GM18858 (cell line): ENCODE measurements around the gene SAGE1.
"Not testable (repeated sequence)": the region's sequence is repeated elsewhere in the genome, so short reads cannot be mapped to it uniquely, and the experiment has no call there.

Source experiments
- ATAC-seq: cut with Tn5 transposase; IDR thresholded peaks from one replicate; pipeline ENCODE4 v1.9.1; 2021; ENCODE audit not compliant: unreplicated experiment

Gene SAGE1

GRCh38 chrX:135893294-135893817 is at the start of gene SAGE1, which contains the start of gene CT45A10:
TSS of gene SAGE1 (plus strand) at chrX:135893716. CDS start at chrX:135896243, 2,527 bp downstream.
TSS of gene CT45A10 (minus strand) at chrX:135893444. CDS start at chrX:135885344, 8,100 bp downstream.
- no peak for ATAC-seq

- ATAC-seq, result not testable (repeated sequence)
Observed at GRCh38 chrX:135854438-135854837, 39.1 kb upstream of the SAGE1 start, which contains the start of gene CT45A8. TSS of gene CT45A8 (minus strand) at chrX:135854538. CDS start at chrX:135850783, 3,755 bp downstream.

- not testable (repeated sequence) for ATAC-seq
Observed at GRCh38 chrX:135871712-135872111, 21.8 kb upstream of the SAGE1 start, which contains the start of gene CT45A9. TSS of gene CT45A9 (minus strand) at chrX:135871812. CDS start at chrX:135868061, 3,751 bp downstream.

DNA sequence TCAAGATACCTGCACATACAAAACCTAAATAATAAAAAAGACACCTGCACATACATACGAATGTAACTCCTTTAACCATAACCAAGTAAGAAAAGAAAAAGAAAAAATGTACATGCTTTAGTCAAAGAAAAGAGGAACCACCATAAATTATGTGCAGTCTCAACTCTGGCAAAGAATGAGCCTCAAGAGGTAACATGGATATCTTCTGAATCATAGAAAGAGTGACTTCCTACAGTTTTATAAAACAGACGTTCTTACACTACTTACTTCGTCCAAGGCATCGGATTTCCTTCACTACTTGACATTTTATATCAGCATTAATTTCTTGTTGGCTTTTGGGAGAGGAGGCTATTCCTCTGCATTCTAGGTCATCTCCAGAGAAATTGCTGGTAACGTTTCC is 10.8 kb upstream of the SAGE1 start:
- ATAC-seq, result not testable (repeated sequence)

DNA sequence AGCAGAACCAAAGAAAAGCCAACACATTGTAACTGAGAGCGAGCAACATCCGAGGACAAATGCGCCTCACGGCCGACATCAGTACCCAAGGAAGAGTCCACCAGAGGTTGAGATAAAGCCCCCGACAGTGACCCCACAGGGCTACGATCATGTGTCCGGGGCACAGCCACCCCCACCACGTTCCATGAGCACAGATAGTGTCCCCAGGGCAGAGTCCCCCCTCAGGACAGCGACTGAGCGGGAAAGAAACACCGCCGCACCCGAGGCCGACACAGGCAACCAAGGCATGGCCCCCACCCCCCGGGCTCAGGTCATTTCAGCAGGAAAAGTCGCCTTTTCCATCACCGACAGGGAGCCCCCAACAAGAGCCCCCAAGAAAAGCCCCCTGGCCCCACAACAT is 5.3 kb upstream of the SAGE1 start:
- ATAC-seq, result not testable (repeated sequence)

GRCh38 chrX:135888976-135889375 is 4.5 kb upstream of the SAGE1 start:
- not testable (repeated sequence) for ATAC-seq

DNA sequence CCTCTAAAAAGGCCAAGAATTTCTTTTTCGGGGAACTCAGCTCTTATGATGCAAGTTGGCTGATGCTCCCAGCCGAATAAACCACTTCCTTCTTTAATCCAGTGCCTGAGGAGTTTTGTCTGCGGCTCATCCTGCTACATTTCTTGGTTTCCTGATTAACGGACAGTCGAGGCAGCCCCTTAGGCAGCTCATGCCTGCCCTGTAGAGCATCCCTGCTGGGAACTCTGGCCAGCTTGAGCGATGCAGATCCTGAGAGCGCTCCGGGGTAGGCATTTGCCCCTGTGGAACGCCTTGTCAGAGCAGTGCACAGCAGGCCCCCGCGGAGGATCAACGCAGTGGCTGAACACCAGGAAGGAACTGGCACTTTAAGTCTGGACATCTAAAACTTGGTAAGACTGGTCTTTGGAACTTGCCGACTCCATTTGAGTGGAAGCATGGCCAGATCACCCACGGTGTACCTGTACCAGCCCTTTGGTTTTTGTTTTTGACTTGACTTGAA is 3.4 kb upstream of the SAGE1 start:
- no peak for ATAC-seq

DNA sequence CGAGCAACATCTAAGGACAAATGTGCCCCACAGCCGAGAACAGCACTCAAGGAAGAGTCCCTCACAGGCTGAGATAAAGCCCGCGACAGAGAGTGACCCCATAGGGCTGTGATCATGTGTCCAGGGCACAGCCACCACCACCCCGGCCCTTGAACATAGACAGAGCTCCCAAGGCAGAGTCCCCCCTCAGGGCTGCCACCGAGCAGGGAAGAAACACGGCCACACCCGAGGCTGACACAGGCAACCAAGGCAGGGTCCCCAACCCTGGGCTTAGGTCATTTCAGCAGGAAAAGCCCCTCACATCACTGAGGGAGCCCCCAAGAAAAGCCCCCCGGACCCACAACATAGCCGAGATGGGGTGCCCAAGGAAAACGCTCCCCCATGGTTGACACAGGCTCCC is 735 bp upstream of the SAGE1 start:
- no peak for ATAC-seq

DNA sequence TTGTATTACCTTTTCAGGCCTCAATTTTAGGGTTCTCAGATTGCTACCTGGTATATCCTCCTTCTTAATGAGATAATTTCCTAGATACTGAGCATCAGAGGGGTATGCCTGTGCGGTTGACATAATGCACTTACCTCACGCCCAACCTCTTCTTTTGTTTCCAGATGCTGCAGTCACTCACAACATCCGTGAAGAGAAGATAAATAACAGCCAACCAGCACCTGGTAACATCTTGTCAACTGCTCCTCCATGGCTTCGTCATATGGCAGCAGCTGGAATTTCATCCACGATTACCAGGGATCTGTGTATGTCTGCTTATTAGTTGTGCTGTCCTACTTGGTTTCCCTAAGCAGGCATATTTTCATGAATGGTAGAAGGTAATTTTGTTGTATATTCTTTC is 16.7 kb downstream of the SAGE1 start:
- ATAC-seq, result no peak

DNA sequence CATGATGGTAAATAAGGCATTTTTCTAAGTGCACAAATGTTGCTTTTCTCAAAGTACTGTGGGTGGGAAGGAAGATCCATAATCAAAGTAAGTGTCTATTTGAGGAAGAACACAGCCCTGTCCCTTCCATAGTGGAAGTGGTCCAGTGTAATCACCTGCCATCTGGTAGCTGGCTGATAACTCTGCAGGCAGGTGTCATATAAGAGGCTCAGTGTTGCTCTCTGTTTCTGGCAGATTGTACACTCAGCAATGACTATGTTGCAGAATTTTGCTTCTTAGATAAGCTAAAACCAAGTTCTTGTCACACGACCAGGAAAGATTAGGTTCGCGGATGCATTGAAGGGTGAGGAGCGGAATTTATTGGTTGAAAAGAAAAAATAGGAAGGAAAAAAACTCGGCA is 20.9 kb downstream of the SAGE1 start:
- ATAC-seq, result no peak

GRCh38 chrX:135920516-135920915 is 27.0 kb downstream of the SAGE1 start:
- not testable (repeated sequence) for ATAC-seq

DNA sequence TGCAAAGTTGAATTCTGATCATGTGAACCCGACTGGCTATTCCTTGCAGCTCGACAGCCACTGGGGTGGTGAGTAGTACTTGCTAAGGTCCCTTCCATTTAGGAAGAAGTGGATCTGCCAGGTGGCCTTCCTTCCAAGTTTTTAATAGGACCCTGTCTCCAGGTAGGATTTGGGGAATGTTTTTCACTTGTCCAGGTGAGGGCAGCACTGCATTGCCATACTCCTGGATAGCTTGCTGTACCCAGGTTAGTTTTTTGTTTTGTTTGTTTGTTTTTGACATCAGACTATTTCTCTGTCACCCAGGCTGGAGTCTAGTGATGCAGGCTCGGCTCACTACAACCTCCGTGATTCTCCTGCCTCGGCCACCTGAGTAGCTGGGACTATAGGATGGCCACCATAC is 29.8 kb downstream of the SAGE1 start:
- ATAC-seq, result no peak

DNA sequence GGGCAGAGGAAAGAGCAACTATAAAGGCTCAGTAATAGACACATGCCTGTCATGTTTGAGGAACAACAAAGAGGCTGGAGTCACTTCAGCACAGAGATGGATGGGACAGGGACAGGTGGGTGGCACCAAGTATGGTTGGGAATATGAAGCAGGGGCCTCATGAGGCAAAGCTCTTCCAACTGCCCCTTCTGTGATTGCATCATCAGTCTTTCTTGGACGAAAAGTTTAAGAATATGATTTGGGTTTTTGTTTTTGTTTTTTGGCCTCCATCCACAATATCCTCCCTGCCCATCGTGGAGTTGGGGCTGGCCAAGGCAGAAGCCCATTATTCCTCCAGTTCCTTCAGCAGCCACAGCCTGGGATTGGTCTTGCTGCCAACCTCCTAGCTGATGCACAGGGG is 34.4 kb downstream of the SAGE1 start:
- ATAC-seq, result no peak

DNA sequence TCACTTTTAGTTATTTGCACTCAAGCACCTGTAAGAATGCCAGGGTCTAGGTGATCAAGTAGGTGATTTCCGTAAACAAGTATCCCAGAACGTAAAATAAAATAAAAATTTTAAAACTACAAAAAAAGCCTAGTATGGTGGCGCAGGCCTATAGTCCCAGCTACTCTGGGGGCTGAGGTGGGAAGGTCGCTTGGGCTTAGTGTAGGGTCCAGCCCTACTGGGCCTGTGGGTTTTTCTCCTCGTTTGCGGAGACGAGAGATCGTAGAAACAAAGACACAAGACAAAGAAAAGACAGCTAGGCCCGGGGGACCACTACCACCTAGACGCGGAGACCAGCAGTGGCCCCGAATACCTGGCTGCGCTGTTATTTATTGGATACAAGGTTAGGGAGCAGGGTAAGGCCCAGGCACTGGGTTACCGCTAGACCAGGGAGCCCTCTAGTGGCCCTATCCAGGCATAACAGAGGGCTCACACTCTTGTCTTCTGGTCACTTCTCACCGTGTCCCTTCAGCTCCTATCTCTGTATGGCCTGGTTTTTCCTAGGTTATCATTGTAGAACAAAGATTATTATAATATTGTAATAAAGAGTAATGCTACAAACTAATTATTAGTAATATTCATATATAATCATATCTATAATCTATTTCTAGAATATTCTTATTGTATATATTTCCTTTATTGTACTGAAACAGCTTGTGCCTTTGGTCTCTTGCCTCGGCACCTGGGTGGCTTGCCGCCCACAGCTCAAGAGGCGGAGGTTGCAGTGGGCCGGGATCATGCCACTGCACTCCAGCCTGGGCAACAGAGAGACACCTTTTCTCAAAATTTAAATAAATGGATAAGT is 38.4 kb downstream of the SAGE1 start:
- no peak for ATAC-seq

DNA sequence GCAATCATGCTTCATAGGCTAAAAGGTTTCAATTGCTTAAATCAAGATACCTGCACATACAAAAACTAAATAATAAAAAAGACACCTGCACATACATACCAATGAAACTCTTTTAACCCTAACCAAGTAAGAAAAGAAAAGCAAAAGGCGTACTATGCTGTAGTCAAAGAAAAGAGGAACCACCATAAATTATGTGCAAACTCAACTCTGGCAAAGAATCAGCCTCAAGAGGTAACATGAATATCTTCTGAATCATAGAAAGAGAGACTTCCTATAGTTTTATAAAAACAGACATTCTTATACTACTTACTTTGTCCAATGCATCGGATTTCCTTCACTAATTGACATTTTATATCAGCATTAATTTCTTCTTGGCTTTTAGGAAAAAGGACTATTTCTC is 51.0 kb downstream of the SAGE1 start:
- no peak for ATAC-seq

- ATAC-seq, result no peak
Observed at GRCh38 chrX:135951291-135951690, 57.8 kb downstream of the SAGE1 start.
